ENCODE data around the gene ZNF195. TPM values are rescaled to one million over a fixed set of nuclear protein-coding genes. Genes with fewer than 3 reads are reported as not detected.
"Not testable (repeated sequence)": the region's sequence is repeated elsewhere in the genome, so short reads cannot be mapped to it uniquely, and the experiment has no call there.

ZNF195 gene
- total and polyA plus RNA-seq, 10 of the 15 experiments (the other 5 are each of a cell fraction or from before 2014, with no cell fraction given), result 30.4 to 51.8 (median 37.8) TPM

DNA sequence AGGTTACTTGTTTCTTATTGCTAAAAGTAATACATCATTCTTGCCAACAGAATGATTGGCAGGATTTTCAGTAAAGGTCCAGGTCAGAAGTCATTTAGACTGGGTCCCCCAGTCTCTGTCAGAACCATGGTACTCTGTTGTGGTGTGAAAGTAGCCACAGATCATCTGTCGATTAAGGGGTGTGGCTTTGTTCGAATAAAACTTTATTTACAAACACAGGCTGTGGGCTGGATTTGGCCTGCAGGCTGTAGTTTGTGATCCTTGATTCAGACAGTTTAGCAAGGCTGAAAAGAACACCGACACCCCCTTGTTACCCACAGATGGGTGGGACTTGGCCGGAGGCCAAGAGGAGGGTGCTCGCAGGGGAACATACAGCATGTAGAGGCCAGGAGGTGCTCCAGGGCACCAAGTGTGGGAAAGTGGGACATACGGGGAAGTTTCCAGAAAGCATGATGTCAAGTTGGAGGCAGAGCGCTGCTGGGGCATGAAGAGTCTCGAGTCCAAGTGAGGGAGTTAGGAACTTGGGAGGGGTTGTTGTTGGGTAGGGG, 29.2 kb upstream of the ZNF195 start:
- BruUV-seq (replicated peaks); H3K9ac ChIP-seq (ENCODE audit: control insufficient read depth, insufficient read depth, low read length); H3K4me2 ChIP-seq (ENCODE audit: control insufficient read depth, insufficient read depth); FAIRE-seq; ATAC-seq; DNase-seq (ENCODE audit: low read depth, low spot score); H3K9me3 ChIP-seq (replicated peaks; ENCODE audit: control insufficient read depth, insufficient read depth, low read length); H3K36me3 ChIP-seq (ENCODE audit: control insufficient read depth in 2 of 2, insufficient read depth in 2 of 2, low read length in 1 of 2); H4K20me1 ChIP-seq (ENCODE audit: control insufficient read depth, insufficient read depth); H3K4me3 ChIP-seq; H3K79me2 ChIP-seq (ENCODE audit: control insufficient read depth, insufficient read depth, low read length); H2AFZ ChIP-seq (ENCODE audit: control insufficient read depth, low read depth, low read length); H3K27ac ChIP-seq (ENCODE audit: control insufficient read depth, insufficient read depth); H3K4me1 ChIP-seq (ENCODE audit: control insufficient read depth, insufficient read depth, low read length); H3K27me3 ChIP-seq (replicated peaks in 1 of 2; ENCODE audit: control insufficient read depth in 2 of 2, insufficient read depth in 2 of 2, low read length in 1 of 2): not testable (repeated sequence)
- ChIA-PET CTCF (interaction anchor here (0.6 to 5.9 kb wide), 20 partner anchors 8 to 371 kb away, joined by 3 to 109 read pairs (median 5); partner anchors contain the start of gene ZNF195), RAD21 (ENCODE audit: unreplicated experiment) (interaction anchor here (2.4 to 2.9 kb wide), 3 partner anchors 25 to 67 kb away, joined by 8 to 32 read pairs (median 12); partner anchors contain the start of gene ZNF195), POLR2A (interaction anchor here (0.6 kb wide), 1 partner anchor 792 kb away, joined by 3 read pairs; no protein-coding TSS in a partner anchor), SMC1A (ENCODE audit: uncharacterized antibody, unreplicated experiment) (interaction anchor here (0.7 to 4.4 kb wide), 8 partner anchors 26 to 192 kb away, joined by 3 to 42 read pairs (median 5); no protein-coding TSS in a partner anchor)
- intact Hi-C loops (cut with micrococcal nuclease; ENCODE audit: unreplicated experiment), result loop anchor here (10.0 kb wide), 2 partner anchors 63 to 293 kb away; no protein-coding TSS in a partner anchor
- in situ Hi-C loops (cut with MboI), result loop anchor here (10.0 kb wide), 1 partner anchor 63 kb away; no protein-coding TSS in a partner anchor
- WGBS (ENCODE audit: insufficient coverage, insufficient replicate concordance, low lambda C conversion rate, missing lambda C conversion rate), result 36% methylated on average over 8 of the region's 8 CpGs
- peak; percentile 81 for TF ChIP-seq ZBTB40 (IDR thresholded peaks at IDR 0.05; ENCODE audit: borderline replicate concordance)

DNA sequence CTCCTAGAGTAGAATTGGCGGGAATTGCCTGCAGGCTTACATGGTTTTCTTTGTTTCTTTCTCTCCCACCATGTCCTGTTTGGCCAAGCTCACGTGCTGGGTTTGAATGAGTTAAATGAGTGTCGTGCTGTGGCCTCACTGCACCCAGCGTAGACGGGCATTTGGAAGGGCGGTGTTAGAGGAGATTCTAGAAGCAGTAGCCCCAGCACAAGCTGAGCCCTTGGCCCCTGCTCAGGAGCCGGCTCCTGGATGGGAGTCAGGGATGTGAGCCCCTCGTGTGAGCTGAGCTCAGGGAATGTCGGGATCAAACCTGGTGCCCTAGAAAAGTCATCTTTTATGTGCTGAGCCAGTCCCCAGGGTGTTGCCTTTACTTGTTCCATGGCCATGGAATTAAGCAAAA, 28.0 kb upstream of the ZNF195 start:
- POLR2A ChIA-PET; FAIRE-seq; H3K4me1 ChIP-seq (ENCODE audit: control insufficient read depth, insufficient read depth, low read length); H3K4me2 ChIP-seq (ENCODE audit: control insufficient read depth, insufficient read depth); DNase-seq (ENCODE audit: low read depth, low spot score); H3K4me3 ChIP-seq; H3K36me3 ChIP-seq (ENCODE audit: control insufficient read depth in 2 of 2, insufficient read depth in 2 of 2, low read length in 1 of 2); BruUV-seq (replicated peaks); H2AFZ ChIP-seq (ENCODE audit: control insufficient read depth, low read depth, low read length); H3K9me3 ChIP-seq (replicated peaks; ENCODE audit: control insufficient read depth, insufficient read depth, low read length); H3K27me3 ChIP-seq (replicated peaks in 1 of 2; ENCODE audit: control insufficient read depth in 2 of 2, insufficient read depth in 2 of 2, low read length in 1 of 2); H3K9ac ChIP-seq (ENCODE audit: control insufficient read depth, insufficient read depth, low read length); H4K20me1 ChIP-seq (ENCODE audit: control insufficient read depth, insufficient read depth); H3K79me2 ChIP-seq (ENCODE audit: control insufficient read depth, insufficient read depth, low read length); H3K27ac ChIP-seq (ENCODE audit: control insufficient read depth, insufficient read depth); ATAC-seq: not testable (repeated sequence)
- in situ Hi-C loops (cut with MboI), result loop anchor here (10.0 kb wide), 1 partner anchor 62 kb away; no protein-coding TSS in a partner anchor
- ChIA-PET RAD21 (ENCODE audit: unreplicated experiment) (interaction anchor here (1.4 to 2.9 kb wide), 3 partner anchors 25 to 66 kb away, joined by 4 to 32 read pairs (median 12); partner anchors contain the start of gene ZNF195), CTCF (interaction anchor here (2.8 to 5.9 kb wide), 3 partner anchors 26 to 66 kb away, joined by 12 to 109 read pairs (median 58); partner anchors contain the start of gene ZNF195), SMC1A (ENCODE audit: uncharacterized antibody, unreplicated experiment) (interaction anchor here (1.0 to 4.4 kb wide), 3 partner anchors 32 to 66 kb away, joined by 3 to 42 read pairs (median 3); no protein-coding TSS in a partner anchor)
- intact Hi-C loops (cut with micrococcal nuclease; ENCODE audit: unreplicated experiment), result loop anchor here (10.0 kb wide), 2 partner anchors 62 to 292 kb away; no protein-coding TSS in a partner anchor
- 61% methylated on average over 9 of the region's 9 CpGs for WGBS (ENCODE audit: insufficient coverage, insufficient replicate concordance, low lambda C conversion rate, missing lambda C conversion rate)

GRCh38 chr11:3406223-3406875, 27.4 kb upstream of the ZNF195 start:
- H2AFZ ChIP-seq (ENCODE audit: control insufficient read depth, low read depth, low read length); ATAC-seq; POLR2A ChIA-PET; H3K9ac ChIP-seq (ENCODE audit: control insufficient read depth, insufficient read depth, low read length); H3K36me3 ChIP-seq (ENCODE audit: control insufficient read depth in 2 of 2, insufficient read depth in 2 of 2, low read length in 1 of 2); H3K4me3 ChIP-seq; H3K4me2 ChIP-seq (ENCODE audit: control insufficient read depth, insufficient read depth); FAIRE-seq; H3K79me2 ChIP-seq (ENCODE audit: control insufficient read depth, insufficient read depth, low read length); BruUV-seq (replicated peaks); H3K27me3 ChIP-seq (replicated peaks in 1 of 2; ENCODE audit: control insufficient read depth in 2 of 2, insufficient read depth in 2 of 2, low read length in 1 of 2); DNase-seq (ENCODE audit: low read depth, low spot score); H4K20me1 ChIP-seq (ENCODE audit: control insufficient read depth, insufficient read depth); H3K9me3 ChIP-seq (replicated peaks; ENCODE audit: control insufficient read depth, insufficient read depth, low read length); H3K4me1 ChIP-seq (ENCODE audit: control insufficient read depth, insufficient read depth, low read length); H3K27ac ChIP-seq (ENCODE audit: control insufficient read depth, insufficient read depth): not testable (repeated sequence)
- intact Hi-C loops (cut with micrococcal nuclease; ENCODE audit: unreplicated experiment), result loop anchor here (10.0 kb wide), 2 partner anchors 62 to 292 kb away; no protein-coding TSS in a partner anchor
- WGBS (ENCODE audit: insufficient coverage, insufficient replicate concordance, low lambda C conversion rate, missing lambda C conversion rate), result 40% methylated on average over 17 of the region's 17 CpGs
- ChIA-PET SMC1A (ENCODE audit: uncharacterized antibody, unreplicated experiment) (interaction anchor here (1.0 to 4.4 kb wide), 3 partner anchors 32 to 66 kb away, joined by 3 to 42 read pairs (median 3); no protein-coding TSS in a partner anchor), CTCF (interaction anchor here (0.6 to 5.9 kb wide), 4 partner anchors 25 to 194 kb away, joined by 3 to 109 read pairs (median 35); partner anchors contain the start of gene ZNF195), RAD21 (ENCODE audit: unreplicated experiment) (interaction anchor here (0.9 to 2.9 kb wide), 3 partner anchors 24 to 65 kb away, joined by 3 to 12 read pairs (median 4); partner anchors contain the start of gene ZNF195)
- in situ Hi-C loops (cut with MboI), result loop anchor here (10.0 kb wide), 1 partner anchor 62 kb away; no protein-coding TSS in a partner anchor
